Esophagus mucosa (tissue), 1 donor: ENCODE measurements around the gene ESF1. TPM values are rescaled to one million over a fixed set of nuclear protein-coding genes. Genes with fewer than 3 reads are reported as not detected.
A peak's percentile ranks its signal among the peaks of the same experiment; 100 is the strongest.
"Not testable (repeated sequence)": the region's sequence is repeated elsewhere in the genome, so short reads cannot be mapped to it uniquely, and the experiment has no call there.

ENCODE experiments used
- ATAC-seq: fragments of 200-7000 bp; cut with Tn5 transposase; one replicate; pipeline ENCODE4 v1.9.1; 2020
- total RNA-seq: library from RNA; stranded (reverse); gene quantifications from one replicate; pipeline ENCODE4 v1.2.4, GENCODE V29; 2023
- donor health status: DM: yes; HTN: yes; CAD: no.

ESF1 gene
- total RNA-seq, 1 donor from 2014 or later, result 7.9 TPM

GRCh38 chr20:13786143-13786828 lies 1.6 kb upstream of the ESF1 start:
- no peak for ATAC-seq

DNA sequence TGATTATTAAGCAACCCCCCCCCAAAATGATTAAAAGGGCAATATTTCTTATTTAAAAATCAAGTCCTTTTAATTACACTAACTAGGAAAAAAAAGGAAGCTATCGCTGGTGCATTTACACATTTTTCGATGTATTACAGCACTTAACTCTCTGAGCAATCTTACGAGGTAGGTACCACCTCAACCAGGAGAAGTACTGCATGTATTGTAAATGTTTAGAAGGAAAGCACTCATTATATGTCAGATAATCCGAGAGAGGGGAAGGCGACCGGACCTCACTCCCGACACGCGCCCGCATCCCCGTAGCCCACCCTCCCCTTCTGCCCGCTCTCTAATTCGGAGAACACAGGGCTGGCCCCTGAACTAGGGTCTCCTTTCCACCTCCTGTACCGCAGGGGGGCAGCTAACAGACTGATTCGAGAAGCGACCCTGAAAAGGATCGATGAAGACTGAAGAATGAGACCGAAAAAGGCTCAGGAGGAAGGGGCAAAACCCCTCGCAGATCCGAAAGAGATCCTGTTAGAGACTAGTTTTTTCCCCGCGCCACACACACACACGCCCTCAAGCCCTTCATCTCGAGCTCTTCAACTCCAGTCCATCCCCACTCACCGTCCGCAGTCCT lies 337 bp downstream of the ESF1 start:
- no peak for ATAC-seq

DNA sequence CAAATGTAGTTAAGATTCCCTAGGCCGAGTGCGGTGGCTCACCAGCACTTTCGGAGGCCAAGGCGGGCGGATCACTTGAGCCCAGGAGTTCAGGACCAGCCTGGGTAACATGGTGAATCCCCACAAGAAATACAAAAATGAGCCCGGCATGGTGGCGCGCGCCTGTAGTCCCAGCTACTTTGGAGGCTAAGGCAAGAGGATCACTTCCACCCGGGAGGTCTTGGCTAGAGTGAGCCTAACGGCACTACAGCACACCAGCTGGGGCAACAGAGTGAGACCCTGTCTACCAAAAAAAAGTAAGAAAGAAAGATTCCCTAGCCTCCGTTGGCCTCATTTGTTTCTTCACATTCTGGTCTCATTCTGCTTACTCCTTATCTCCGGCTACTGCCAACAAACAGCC lies 1.2 kb downstream of the ESF1 start:
- no peak for ATAC-seq

DNA sequence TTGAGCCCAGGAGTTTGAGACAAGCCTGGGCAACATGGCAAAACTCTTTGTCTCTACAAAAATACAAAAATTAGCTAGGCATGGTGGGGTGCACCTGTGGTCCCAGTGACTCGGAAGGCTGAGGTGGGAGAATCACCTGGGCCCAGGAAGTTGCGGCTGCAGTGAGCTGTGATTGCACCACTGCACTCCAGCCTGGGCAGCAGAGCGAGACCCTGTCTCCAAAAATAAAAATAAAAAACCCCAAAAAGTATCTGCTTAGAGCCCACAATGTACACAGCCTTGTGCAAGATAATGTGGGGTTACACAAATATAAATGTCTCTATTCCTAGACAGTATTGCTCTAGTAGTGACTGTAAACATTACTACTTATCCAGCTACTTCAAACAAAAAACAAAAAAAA lies 5.9 kb downstream of the ESF1 start:
- no peak for ATAC-seq

DNA sequence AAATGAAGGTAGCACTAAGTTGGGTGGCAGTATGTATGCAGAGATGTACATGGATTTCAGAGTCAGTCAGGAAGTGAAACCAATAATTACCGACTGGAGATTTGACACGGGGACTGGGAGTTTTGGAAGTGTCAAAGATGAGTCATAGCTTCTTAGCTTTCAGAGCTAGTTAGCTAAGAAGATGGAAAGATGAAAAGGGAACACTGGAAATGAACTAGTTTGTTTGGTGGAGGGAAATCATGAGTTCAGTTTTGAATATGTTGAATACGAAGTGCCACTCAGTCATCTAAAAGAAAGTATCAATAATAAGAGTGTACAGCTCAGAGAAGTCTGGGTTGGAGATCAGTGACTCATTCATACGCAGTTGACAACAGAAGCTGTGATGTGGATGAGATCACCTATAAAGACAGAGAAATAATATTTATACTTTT lies 7.5 kb downstream of the ESF1 start:
- peak; percentile 39 for ATAC-seq

- no peak for ATAC-seq
These were observed 8.9 kb downstream of the ESF1 start for GRCh38 chr20:13775867-13776266.

DNA sequence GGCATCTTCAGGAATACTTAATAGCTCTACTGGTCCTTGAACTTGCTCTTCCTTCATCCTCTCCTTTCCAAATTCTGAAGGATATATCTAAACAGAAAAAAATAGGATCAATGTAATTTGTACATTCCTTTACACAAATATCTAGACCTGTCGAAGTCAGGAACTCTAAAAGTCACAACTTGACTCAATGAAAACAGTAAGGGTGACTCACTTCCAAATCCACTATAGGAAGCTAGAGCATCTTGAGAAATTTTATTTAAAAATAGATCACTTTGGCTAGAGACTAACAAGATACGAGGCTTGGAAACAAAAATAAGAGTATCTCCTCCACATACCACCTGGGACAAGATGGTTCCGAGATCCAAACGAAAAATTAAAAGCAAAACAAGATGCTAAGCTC lies 12.2 kb downstream of the ESF1 start:
- ATAC-seq, result no peak

GRCh38 chr20:13771853-13772453 lies 12.8 kb downstream of the ESF1 start:
- ATAC-seq, result no peak

DNA sequence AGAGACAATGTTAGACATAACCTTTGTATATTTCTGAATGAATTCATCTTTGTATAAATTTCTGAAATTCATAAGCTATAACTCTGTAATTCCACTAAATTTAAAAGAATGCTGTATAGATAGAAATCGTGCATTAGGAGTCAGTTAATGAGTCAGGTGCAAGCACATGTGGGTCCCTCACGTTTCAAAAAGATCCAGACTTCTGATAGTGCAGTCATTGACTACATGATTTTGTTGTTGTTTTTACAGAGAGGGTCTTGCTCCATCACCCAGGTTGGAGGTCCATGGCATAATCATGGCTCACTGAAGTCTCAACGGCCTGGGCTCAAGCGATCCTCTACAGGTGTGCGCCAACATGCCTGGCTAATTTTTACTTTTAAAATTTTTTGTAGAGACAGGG lies 14.6 kb downstream of the ESF1 start:
- no peak for ATAC-seq

- ATAC-seq, result no peak
These were observed 18.8 kb downstream of the ESF1 start for GRCh38 chr20:13765868-13766416.

DNA sequence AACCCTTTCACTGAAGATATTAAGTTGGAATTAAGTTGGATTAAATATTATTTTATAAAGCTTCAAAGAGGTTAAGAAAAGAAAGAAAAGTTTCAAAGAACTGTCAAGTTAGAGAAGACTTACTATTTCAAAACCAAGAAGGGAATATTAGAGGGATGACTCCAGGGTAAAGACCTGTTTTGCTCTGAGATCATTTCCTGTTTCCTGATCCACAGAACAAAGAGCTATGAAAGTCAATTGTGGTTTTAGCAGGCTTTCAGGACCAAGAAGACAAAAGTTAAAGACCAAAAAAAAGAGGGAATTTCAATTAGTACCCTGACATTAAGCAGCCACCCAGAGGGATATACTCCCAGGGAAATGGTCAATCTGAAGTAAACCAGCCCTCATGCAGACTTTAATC lies 19.4 kb downstream of the ESF1 start:
- peak; percentile 62 for ATAC-seq

- not testable (repeated sequence) for ATAC-seq
These were observed 24.2 kb downstream of the ESF1 start for GRCh38 chr20:13760451-13760946.

GRCh38 chr20:13758884-13759283 lies 25.8 kb downstream of the ESF1 start:
- no peak for ATAC-seq

DNA sequence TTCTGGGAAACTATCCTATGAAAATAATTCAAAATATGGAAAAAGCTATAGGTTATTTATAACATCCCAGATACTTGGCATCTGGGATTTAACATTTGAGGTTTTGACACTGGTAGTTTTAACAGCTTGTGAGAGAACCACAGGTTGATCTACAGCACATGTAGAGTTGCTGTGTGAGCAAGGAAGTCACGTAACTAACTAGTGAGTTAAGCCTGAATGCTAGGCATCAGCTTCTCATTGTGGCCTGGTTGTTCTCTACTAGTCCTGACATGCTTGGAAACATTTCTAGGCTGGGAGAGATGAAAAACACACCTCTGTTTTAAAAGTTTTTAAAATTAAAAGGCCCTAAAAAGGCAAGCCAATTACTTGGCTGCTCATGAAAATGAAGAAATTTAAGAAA lies 28.2 kb downstream of the ESF1 start:
- peak; percentile 60 for ATAC-seq

DNA sequence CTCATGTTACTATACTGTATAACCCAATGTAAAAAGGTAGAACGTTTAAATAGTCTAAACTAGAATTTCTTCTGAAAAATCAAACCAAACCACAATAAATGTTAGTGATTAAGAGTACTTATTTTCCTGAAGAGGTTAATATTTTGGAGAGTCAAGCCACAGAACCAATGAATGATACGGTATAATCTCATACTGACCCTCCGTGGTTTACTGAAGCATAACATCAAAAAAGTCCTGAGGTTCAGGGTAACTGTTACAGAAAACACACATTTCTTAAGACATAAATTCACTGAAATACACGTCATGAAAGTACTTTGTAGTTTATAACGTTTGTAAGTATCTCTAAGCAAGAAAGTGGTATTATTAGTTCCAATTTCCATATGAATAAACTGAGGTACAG lies 28.9 kb downstream of the ESF1 start:
- no peak for ATAC-seq

DNA sequence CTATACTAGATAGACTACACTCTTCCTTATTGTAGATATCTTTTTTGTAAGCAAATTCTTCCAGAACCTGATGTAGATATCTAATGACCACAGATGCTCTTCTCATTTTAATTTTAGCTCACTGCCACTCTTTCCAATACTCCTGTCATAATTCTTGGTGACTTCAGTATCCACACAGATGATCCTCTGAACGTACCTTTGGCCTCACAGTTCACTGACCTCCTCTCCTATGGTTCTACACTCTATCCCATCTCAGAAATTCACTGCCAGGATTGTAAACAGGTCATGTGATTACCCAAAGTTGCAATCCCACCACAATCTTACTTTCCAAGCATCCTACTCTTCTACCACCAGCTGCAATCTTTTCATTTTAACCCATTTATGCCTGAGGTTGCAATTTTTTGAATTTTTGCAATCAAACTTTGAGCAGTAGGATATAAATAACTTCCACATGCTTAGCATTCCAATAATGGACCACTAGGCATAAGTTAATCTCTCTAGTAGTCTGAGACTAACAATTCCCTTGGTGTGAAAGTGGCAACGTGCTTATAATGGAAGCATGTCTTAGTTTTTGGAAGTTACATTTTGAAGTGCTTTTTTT lies 31.2 kb downstream of the ESF1 start:
- ATAC-seq, result no peak

DNA sequence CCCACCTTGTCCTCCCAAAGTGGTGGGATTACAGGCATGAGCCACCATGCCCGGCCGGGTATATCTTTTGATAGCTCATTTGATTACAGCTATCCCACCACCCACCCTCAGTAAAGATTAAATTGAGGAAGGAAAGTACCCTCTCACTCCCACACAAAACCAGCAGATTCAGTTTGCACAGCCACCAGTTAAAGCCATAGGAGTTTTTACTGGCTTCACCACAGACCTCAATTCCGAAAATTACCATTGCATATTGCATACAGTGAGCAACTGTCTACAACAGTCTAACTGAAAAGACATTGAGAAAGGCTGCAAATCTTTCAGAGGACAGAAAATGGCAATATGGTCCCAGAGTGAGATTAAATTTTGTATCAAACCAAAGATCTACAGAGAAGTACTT lies 34.9 kb downstream of the ESF1 start:
- ATAC-seq, result no peak

DNA sequence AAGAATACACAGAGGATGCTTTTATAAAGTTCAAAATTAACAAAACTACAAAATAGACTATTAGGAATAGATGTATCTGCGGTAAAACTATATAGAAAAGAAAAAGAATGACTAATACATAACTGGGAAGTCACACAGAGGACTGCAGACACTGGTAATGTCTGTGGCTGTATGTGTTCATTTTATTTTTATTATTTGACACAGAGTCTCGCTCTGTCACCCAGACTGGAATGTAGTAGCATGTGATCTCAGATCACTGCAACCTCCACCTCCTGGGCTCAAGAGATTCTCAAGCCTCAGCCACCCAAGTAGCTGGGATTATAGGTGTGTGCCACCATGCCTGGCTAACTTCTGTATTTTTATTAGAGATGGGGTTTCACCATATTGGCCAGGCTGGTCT lies 38.9 kb downstream of the ESF1 start:
- ATAC-seq, result no peak

GRCh38 chr20:13744352-13744751 lies 40.4 kb downstream of the ESF1 start:
- ATAC-seq, result no peak

DNA sequence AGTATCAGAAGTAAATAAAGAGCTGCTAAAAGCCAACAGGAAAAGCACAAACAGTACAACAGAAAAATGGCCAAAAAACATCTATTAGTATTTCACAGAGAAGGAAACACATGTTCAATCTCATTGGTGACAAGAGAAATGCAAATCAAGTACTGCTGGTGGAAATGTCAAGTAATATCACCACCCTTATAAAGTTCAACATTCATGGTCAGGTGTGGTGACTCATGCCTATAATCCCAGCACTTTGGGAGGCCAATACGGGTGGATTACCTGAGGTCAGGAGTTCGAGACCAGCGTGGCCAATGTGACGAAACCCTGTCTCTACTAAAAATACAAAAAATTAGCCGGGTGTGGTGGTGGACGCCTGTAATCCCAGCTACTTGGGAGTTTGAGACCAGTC lies 42.8 kb downstream of the ESF1 start:
- ATAC-seq, result no peak

- no peak for ATAC-seq
These were observed 44.7 kb downstream of the ESF1 start for GRCh38 chr20:13739731-13740649.

GRCh38 chr20:13738187-13738586 lies 46.5 kb downstream of the ESF1 start:
- ATAC-seq, result not testable (repeated sequence)
